GM23338 (cell line): ENCODE measurements around the gene FBL.

Source experiments
- CREB1 ChIP-seq: fragments of 250-450 bp; sonication (Bioruptor Pico); IDR thresholded peaks from 2 replicates; pipeline ENCODE4 v1.5.0; 2020; ENCODE audit warnings: low read depth, mild to moderate bottlenecking, moderate library complexity
- EZH2 ChIP-seq: fragments of 200-600 bp; sonication (generic); IDR thresholded peaks from one replicate; pipeline ENCODE4 v1.8.0; 2017; ENCODE audit warnings: antibody characterized with exemption, mild to moderate bottlenecking, low read depth; ENCODE audit not compliant: unreplicated experiment
- EZH2phosphoT487 ChIP-seq: fragments of 200-600 bp; sonication (generic); IDR thresholded peaks from one replicate; pipeline ENCODE4 v1.8.1; 2018; ENCODE audit warnings: antibody characterized with exemption; ENCODE audit not compliant: unreplicated experiment
- JUNB ChIP-seq: IDR thresholded peaks from one replicate; pipeline ENCODE4 v1.6.1; 2016; ENCODE audit warnings: antibody characterized with exemption; ENCODE audit not compliant: unreplicated experiment
- NANOG ChIP-seq: IDR thresholded peaks from 2 replicates; pipeline ENCODE4 v1.6.1; 2016; ENCODE audit warnings: antibody characterized with exemption, borderline replicate concordance
- POLR2AphosphoS5 ChIP-seq: IDR thresholded peaks from 2 replicates; pipeline ENCODE4 v1.6.1; 2016; ENCODE audit warnings: antibody characterized with exemption, low read depth
- STAT1 ChIP-seq: IDR thresholded peaks from one replicate; pipeline ENCODE4 v1.6.1; 2016; ENCODE audit warnings: antibody characterized with exemption; ENCODE audit not compliant: unreplicated experiment
- ZNF114 ChIP-seq: fragments of 250-450 bp; sonication (Bioruptor Pico); IDR thresholded peaks from 2 replicates; pipeline ENCODE4 v1.5.0; 2020; ENCODE audit warnings: mild to moderate bottlenecking, moderate library complexity
- ZNF331 ChIP-seq: fragments of 250-450 bp; sonication (Bioruptor Pico); IDR thresholded peaks from 2 replicates; pipeline ENCODE4 v1.5.0; 2020; ENCODE audit warnings: low read depth, mild to moderate bottlenecking, moderate library complexity
- TF ChIP-seq, protein P1 (sequence below), 2 experiments: fragments of 200-600 bp in 1 of 2; sonication (generic) in 1 of 2; conservative IDR thresholded peaks; 2 replicates each; pipeline versions ENCODE4 v1.5.1 to v1.6.1; 2016 to 2017; ENCODE audit warnings: antibody characterized with exemption in 2 of 2, low read depth in 2 of 2, mild to moderate bottlenecking in 2 of 2, moderate library complexity in 1 of 2
- TF ChIP-seq, protein P2 (sequence below): IDR thresholded peaks from one replicate; pipeline ENCODE4 v1.6.1; 2018; ENCODE audit warnings: antibody characterized with exemption; ENCODE audit not compliant: unreplicated experiment
- TF ChIP-seq, protein P3 (sequence below): IDR thresholded peaks from 2 replicates; pipeline ENCODE4 v1.6.1; 2016; ENCODE audit warnings: antibody characterized with exemption

DNA sequence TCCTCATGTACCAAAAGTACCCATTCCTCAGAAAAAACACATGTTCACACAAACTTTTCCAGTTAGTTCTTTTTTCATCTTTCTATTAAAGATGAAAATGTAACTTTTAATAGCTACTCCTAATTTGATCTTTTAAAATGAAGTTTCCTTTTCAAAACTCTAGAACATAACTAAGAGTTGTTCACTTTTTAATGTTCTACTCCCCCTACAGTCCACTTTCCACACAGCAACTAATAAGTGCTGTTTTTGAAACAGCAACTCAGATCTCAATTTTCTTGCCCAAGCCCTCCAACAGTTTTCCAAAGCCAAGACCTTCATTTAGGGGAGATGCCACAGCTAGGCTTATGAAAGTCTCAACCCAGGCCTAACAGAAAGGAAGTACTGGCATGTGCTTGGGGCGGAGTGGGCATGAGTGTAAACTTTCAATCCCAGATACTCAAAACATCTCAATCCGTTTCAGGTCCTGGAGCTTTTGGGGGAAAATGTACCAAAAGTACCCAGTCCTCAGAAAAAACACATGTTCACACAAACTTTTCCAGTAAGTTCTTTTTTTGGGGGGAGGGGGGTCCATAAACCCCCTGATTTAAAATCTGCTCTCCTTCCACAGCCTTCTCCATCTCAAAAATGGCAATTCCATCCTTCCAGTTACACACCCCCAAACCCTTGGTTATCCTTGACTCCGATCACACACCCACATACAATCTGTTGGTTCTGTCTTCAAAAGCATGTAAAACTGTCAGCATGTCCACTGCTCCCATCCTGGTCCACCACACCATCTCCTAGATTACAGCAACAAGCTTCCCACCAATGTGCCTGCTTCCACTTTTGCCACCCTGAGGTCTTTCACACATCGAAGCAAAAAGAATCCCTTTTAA, 2.0 kb downstream of the FBL start:
- TF ChIP-seq, protein P1, sequence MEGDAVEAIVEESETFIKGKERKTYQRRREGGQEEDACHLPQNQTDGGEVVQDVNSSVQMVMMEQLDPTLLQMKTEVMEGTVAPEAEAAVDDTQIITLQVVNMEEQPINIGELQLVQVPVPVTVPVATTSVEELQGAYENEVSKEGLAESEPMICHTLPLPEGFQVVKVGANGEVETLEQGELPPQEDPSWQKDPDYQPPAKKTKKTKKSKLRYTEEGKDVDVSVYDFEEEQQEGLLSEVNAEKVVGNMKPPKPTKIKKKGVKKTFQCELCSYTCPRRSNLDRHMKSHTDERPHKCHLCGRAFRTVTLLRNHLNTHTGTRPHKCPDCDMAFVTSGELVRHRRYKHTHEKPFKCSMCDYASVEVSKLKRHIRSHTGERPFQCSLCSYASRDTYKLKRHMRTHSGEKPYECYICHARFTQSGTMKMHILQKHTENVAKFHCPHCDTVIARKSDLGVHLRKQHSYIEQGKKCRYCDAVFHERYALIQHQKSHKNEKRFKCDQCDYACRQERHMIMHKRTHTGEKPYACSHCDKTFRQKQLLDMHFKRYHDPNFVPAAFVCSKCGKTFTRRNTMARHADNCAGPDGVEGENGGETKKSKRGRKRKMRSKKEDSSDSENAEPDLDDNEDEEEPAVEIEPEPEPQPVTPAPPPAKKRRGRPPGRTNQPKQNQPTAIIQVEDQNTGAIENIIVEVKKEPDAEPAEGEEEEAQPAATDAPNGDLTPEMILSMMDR (conservative IDR thresholded peaks at IDR 0.05; ENCODE audit: low read depth in 2 of 2), result peak; percentile 41 to 75; a peak in 3 of 4 replicates
- TF ChIP-seq EZH2, result no peak
- TF ChIP-seq NANOG, result no peak
- no peak for TF ChIP-seq CREB1 (CRISPR knock-in tag)
- no peak for TF ChIP-seq POLR2AphosphoS5
- TF ChIP-seq, protein P2, sequence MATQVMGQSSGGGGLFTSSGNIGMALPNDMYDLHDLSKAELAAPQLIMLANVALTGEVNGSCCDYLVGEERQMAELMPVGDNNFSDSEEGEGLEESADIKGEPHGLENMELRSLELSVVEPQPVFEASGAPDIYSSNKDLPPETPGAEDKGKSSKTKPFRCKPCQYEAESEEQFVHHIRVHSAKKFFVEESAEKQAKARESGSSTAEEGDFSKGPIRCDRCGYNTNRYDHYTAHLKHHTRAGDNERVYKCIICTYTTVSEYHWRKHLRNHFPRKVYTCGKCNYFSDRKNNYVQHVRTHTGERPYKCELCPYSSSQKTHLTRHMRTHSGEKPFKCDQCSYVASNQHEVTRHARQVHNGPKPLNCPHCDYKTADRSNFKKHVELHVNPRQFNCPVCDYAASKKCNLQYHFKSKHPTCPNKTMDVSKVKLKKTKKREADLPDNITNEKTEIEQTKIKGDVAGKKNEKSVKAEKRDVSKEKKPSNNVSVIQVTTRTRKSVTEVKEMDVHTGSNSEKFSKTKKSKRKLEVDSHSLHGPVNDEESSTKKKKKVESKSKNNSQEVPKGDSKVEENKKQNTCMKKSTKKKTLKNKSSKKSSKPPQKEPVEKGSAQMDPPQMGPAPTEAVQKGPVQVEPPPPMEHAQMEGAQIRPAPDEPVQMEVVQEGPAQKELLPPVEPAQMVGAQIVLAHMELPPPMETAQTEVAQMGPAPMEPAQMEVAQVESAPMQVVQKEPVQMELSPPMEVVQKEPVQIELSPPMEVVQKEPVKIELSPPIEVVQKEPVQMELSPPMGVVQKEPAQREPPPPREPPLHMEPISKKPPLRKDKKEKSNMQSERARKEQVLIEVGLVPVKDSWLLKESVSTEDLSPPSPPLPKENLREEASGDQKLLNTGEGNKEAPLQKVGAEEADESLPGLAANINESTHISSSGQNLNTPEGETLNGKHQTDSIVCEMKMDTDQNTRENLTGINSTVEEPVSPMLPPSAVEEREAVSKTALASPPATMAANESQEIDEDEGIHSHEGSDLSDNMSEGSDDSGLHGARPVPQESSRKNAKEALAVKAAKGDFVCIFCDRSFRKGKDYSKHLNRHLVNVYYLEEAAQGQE, result no peak
- no peak for TF ChIP-seq JUNB
- TF ChIP-seq EZH2phosphoT487, result no peak
- no peak for TF ChIP-seq ZNF331
- TF ChIP-seq STAT1, result no peak
- TF ChIP-seq ZNF114 (CRISPR knock-in tag), result no peak
- TF ChIP-seq, protein P3, sequence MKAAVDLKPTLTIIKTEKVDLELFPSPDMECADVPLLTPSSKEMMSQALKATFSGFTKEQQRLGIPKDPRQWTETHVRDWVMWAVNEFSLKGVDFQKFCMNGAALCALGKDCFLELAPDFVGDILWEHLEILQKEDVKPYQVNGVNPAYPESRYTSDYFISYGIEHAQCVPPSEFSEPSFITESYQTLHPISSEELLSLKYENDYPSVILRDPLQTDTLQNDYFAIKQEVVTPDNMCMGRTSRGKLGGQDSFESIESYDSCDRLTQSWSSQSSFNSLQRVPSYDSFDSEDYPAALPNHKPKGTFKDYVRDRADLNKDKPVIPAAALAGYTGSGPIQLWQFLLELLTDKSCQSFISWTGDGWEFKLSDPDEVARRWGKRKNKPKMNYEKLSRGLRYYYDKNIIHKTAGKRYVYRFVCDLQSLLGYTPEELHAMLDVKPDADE, result no peak
